MM.1S (cell line): Measurements from ENCODE around the gene STK32B.

Experiments
- DNase-seq: peaks from one replicate; pipeline ENCODE4 v3.0.0-alpha.2; 2015
- H2AFZ ChIP-seq: fragments of 300-600 bp; sonication (generic); 2 replicates; pipeline ENCODE4 v1.6.0; 2016; ENCODE audit warnings: antibody characterized with exemption, low read length
- H3F3A ChIP-seq: fragments of 300-600 bp; sonication (generic); 2 replicates; pipeline ENCODE4 v1.6.1; 2016; ENCODE audit warnings: mild to moderate bottlenecking, antibody characterized with exemption, low read length, moderate library complexity, mixed read lengths; ENCODE audit not compliant: insufficient read depth
- H3K27ac ChIP-seq: fragments of 300-600 bp; sonication (generic); 2 replicates; pipeline ENCODE4 v1.5.1; 2016; ENCODE audit warnings: mild to moderate bottlenecking, low read length
- H3K27me3 ChIP-seq: fragments of 300-600 bp; sonication (generic); replicated peaks from 2 replicates; pipeline ENCODE4 v1.6.0; 2016; ENCODE audit warnings: low read length; ENCODE audit not compliant: insufficient read depth
- H3K36me3 ChIP-seq: fragments of 300-600 bp; sonication (generic); replicated peaks from 2 replicates; pipeline ENCODE4 v1.6.1; 2016; ENCODE audit warnings: mild to moderate bottlenecking, low read length, mixed read lengths; ENCODE audit not compliant: insufficient read depth
- H3K4me1 ChIP-seq: fragments of 300-600 bp; sonication (generic); 2 replicates; pipeline ENCODE4 v1.6.1; 2016; ENCODE audit warnings: low read length, mixed read lengths
- H3K4me2 ChIP-seq: fragments of 300-600 bp; sonication (generic); 2 replicates; pipeline ENCODE4 v1.6.0; 2016; ENCODE audit warnings: low read depth, low read length
- H3K4me3 ChIP-seq: fragments of 300-600 bp; sonication (generic); 2 replicates; pipeline ENCODE4 v1.5.1; 2016; ENCODE audit warnings: low read length, mixed read lengths
- H3K79me2 ChIP-seq: fragments of 300-600 bp; sonication (generic); 2 replicates; pipeline ENCODE4 v1.6.1; 2016; ENCODE audit warnings: mixed run types, low read length, mixed read lengths
- H3K9ac ChIP-seq: fragments of 300-600 bp; sonication (generic); 2 replicates; pipeline ENCODE4 v1.6.1; 2016; ENCODE audit warnings: low read length, mixed read lengths
- H3K9me2 ChIP-seq: fragments of 300-600 bp; sonication (generic); replicated peaks from 2 replicates; pipeline ENCODE4 v1.6.1; 2016; ENCODE audit warnings: mild to moderate bottlenecking, low read length, mixed read lengths; ENCODE audit not compliant: insufficient read depth
- H3K9me3 ChIP-seq: fragments of 300-600 bp; sonication (generic); replicated peaks from 2 replicates; pipeline ENCODE4 v1.6.1; 2016; ENCODE audit warnings: mild to moderate bottlenecking, low read length, mixed read lengths; ENCODE audit not compliant: insufficient read depth
- H4K20me1 ChIP-seq: fragments of 300-600 bp; sonication (generic); 2 replicates; pipeline ENCODE4 v1.6.1; 2016; ENCODE audit warnings: mild to moderate bottlenecking, low read length, moderate library complexity, mixed read lengths; ENCODE audit not compliant: insufficient read depth
- CTCF ChIP-seq: fragments of 300-600 bp; sonication (generic); IDR thresholded peaks from 2 replicates; pipeline ENCODE4 v1.5.1; 2016; ENCODE audit warnings: antibody characterized with exemption, low read length, mixed read lengths
- EZH2 ChIP-seq: fragments of 300-600 bp; sonication (generic); optimal IDR thresholded peaks from 2 replicates; pipeline ENCODE3; 2017; ENCODE audit warnings: low read depth, mild to moderate bottlenecking, antibody characterized with exemption, low read length, mixed read lengths
- EZH2phosphoT487 ChIP-seq: fragments of 300-600 bp; sonication (generic); IDR thresholded peaks from 2 replicates; pipeline ENCODE4 v1.6.1; 2018; ENCODE audit warnings: antibody characterized with exemption, low read length

The STK32B gene

DNA sequence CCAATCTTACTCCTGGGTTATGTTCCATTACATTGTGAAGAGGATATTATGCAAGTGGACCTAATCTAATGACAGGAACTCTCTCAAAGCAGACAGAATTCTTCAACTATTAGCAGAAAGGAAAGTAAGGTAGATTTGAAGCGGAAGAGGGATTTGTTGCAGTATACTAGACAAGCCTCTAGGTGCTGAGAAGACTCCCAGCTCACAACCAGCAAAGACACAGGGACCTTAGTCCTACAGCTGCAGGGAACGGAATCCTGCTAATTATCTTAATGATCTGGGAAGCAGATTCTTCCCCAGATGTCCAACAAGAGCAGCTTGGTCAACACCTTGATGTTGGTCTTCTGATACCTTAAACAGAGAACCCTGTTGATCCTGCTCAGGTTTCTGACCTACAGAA, 73.6 kb downstream of the STK32B start:
- Histone ChIP-seq H3K27ac (no peak overlapping the region), H3K9me2 (no peaks in the 10 kb centered on the region), H3K4me2 (no peak overlapping the region), H3K36me3 (no peaks in the 10 kb centered on the region), H3K79me2 (no peaks in the 10 kb centered on the region), H3K27me3 (no peaks in the 10 kb centered on the region), H2AFZ (no peak overlapping the region), H3F3A (no peaks in the 10 kb centered on the region), H4K20me1 (no peaks in the 10 kb centered on the region), H3K4me3 (no peak overlapping the region), H3K4me1 (no peaks in the 10 kb centered on the region), H3K9me3 (no peaks in the 10 kb centered on the region), H3K9ac (no peak overlapping the region)
- DNase-seq, result no peak
- TF ChIP-seq EZH2phosphoT487, result no peak
- TF ChIP-seq CTCF, result no peak
- TF ChIP-seq EZH2, result no peak

GRCh38 chr4:5125321-5125720, 74.0 kb downstream of the STK32B start:
- no peak overlapping the region for H3K4me2 ChIP-seq
- DNase-seq, result no peak

DNA sequence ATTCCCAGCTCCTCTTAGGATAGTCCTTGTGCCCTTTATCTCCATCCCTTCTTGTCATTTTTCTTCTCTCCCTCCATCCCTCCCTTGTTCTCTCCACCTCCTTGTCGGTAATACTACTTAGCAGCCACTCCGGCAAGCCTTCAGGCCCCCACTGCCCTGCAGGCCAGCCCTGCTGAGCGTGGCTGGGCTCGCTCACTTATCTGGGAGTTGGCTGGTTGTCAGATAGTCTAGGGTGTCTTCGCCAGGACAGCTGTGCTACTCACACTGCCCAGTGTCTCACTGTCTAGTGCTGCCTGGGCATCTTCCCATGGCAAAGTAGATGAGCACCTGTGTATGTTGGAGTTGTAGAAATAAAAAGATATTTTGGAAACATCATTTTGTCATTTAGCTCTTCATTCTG, 75.0 kb downstream of the STK32B start:
- Histone ChIP-seq H3K9me2 (no peaks in the 10 kb centered on the region), H3K79me2 (no peaks in the 10 kb centered on the region), H3K4me2 (no peak overlapping the region), H3K9me3 (no peaks in the 10 kb centered on the region), H3K36me3 (no peaks in the 10 kb centered on the region), H4K20me1 (no peaks in the 10 kb centered on the region), H3K9ac (no peak overlapping the region), H3K27ac (no peak overlapping the region), H2AFZ (no peak overlapping the region), H3K4me3 (no peak overlapping the region), H3K27me3 (no peaks in the 10 kb centered on the region), H3F3A (no peaks in the 10 kb centered on the region), H3K4me1 (no peaks in the 10 kb centered on the region)
- no peak for TF ChIP-seq EZH2
- TF ChIP-seq EZH2phosphoT487, result no peak
- TF ChIP-seq CTCF, result no peak
- no peak for DNase-seq

More at GRCh38 chr4:5125321-5125720, 74.0 kb downstream of the STK32B start:
- no peaks in the 10 kb centered on the region for H3K9me2 ChIP-seq
- no peak overlapping the region for H2AFZ ChIP-seq
- H3K4me1 ChIP-seq, result no peaks in the 10 kb centered on the region
- no peaks in the 10 kb centered on the region for H3K27me3 ChIP-seq
- H3F3A ChIP-seq, result no peaks in the 10 kb centered on the region
- H3K9ac ChIP-seq, result no peak overlapping the region
- TF ChIP-seq EZH2phosphoT487, result no peak
- TF ChIP-seq EZH2, result no peak
- TF ChIP-seq CTCF, result no peak
- H3K79me2 ChIP-seq, result no peaks in the 10 kb centered on the region
- no peak overlapping the region for H3K27ac ChIP-seq
- no peaks in the 10 kb centered on the region for H3K9me3 ChIP-seq
- no peaks in the 10 kb centered on the region for H4K20me1 ChIP-seq
- no peak overlapping the region for H3K4me3 ChIP-seq
- H3K36me3 ChIP-seq, result no peaks in the 10 kb centered on the region
